LHCN-M2 (cell line): ENCODE data around the gene STON1. TPM values are rescaled to one million over a fixed set of nuclear protein-coding genes. Genes with fewer than 3 reads are reported as not detected.
A peak's percentile ranks its signal among the peaks of the same experiment; 100 is the strongest.
"Not testable (repeated sequence)": the region's sequence is repeated elsewhere in the genome, so short reads cannot be mapped to it uniquely, and the experiment has no call there.

ENCODE experiments used
- DNase-seq: peaks from one replicate; pipeline ENCODE4 v3.0.0-alpha.2; 2012; ENCODE audit warnings: low read depth
- total RNA-seq: library from RNA; depleted of rRNA; stranded (reverse); fragments of >200 nt; gene quantifications from 2 replicates; pipeline ENCODE4 v1.2.3, GENCODE V29; 2014

Gene STON1
- total RNA-seq, 1 experiment from 2014 or later: 5.0 TPM

GRCh38 chr2:48568547-48568946 lies 38.6 kb downstream of the STON1 start:
- DNase-seq: no peak

GRCh38 chr2:48569433-48569832 lies 39.5 kb downstream of the STON1 start:
- no peak for DNase-seq

- DNase-seq: no peak
Measured at GRCh38 chr2:48572816-48573215, 42.9 kb downstream of the STON1 start.

- no peak for DNase-seq
Measured at GRCh38 chr2:48574353-48575287, 44.7 kb downstream of the STON1 start.

- no peak for DNase-seq
Measured at GRCh38 chr2:48578313-48578712, 48.4 kb downstream of the STON1 start.

GRCh38 chr2:48583961-48584360 lies 54.0 kb downstream of the STON1 start:
- DNase-seq: no peak

- DNase-seq: no peak
Measured at GRCh38 chr2:48584551-48584950, 54.6 kb downstream of the STON1 start.

GRCh38 chr2:48586433-48586832 lies 56.5 kb downstream of the STON1 start:
- no peak for DNase-seq

GRCh38 chr2:48587560-48587959 lies 57.6 kb downstream of the STON1 start:
- DNase-seq: no peak

- DNase-seq: no peak
Measured at GRCh38 chr2:48587961-48588360, 58.0 kb downstream of the STON1 start.

- DNase-seq: no peak
Measured at GRCh38 chr2:48588745-48589144, 58.8 kb downstream of the STON1 start.

- peak; percentile 34 for DNase-seq
Measured at GRCh38 chr2:48589170-48589767, 59.3 kb downstream of the STON1 start.

- no peak for DNase-seq
Measured at GRCh38 chr2:48590017-48590416, 60.1 kb downstream of the STON1 start.

GRCh38 chr2:48592067-48592466 lies 62.1 kb downstream of the STON1 start:
- DNase-seq: no peak

- not testable (repeated sequence) for DNase-seq
Measured at GRCh38 chr2:48596751-48597150, 66.8 kb downstream of the STON1 start.

- DNase-seq: no peak
Measured at GRCh38 chr2:48597492-48597891, 67.5 kb downstream of the STON1 start.

- DNase-seq: peak; percentile 37
Measured at GRCh38 chr2:48600204-48600813, 70.4 kb downstream of the STON1 start.

- DNase-seq: peak; percentile 30
Measured at GRCh38 chr2:48600917-48601316, 71.0 kb downstream of the STON1 start.

GRCh38 chr2:48601349-48601748 lies 71.4 kb downstream of the STON1 start:
- peak; percentile 5 for DNase-seq

GRCh38 chr2:48605482-48606175 lies 75.7 kb downstream of the STON1 start:
- no peak for DNase-seq

- peak; percentile 48 for DNase-seq
Measured at GRCh38 chr2:48607307-48608014, 77.5 kb downstream of the STON1 start.
